Right atrium auricular region (tissue), 2 donors: ENCODE data around the gene RAPGEF6. TPM values are rescaled to one million over a fixed set of nuclear protein-coding genes. Genes with fewer than 3 reads are reported as not detected.

Experiments
- DNase-seq: peaks from one replicate; pipeline ENCODE4 v3.0.0-alpha.2; 2019; ENCODE audit warnings: low spot score
- H3K27ac ChIP-seq, 2 donors: fragments of 200-600 bp; sonication (generic); 1 replicate in 1 of 2; 2 replicates in 1 of 2; pipeline ENCODE4 v1.5.1; 2016 to 2019
- H3K27me3 ChIP-seq, 2 donors: fragments of 200-600 bp; sonication (generic); one replicate each; pipeline versions ENCODE4 v1.5.1 to v1.6.0; 2017 to 2019
- H3K36me3 ChIP-seq: fragments of 200-600 bp; sonication (generic); one replicate; pipeline ENCODE4 v1.5.1; 2016
- H3K4me1 ChIP-seq, 2 donors: fragments of 200-600 bp; sonication (generic); one replicate each; pipeline versions ENCODE4 v1.5.1 to v1.6.0; 2017 to 2019
- H3K4me3 ChIP-seq, 2 donors: fragments of 200-600 bp; sonication (generic); 1 replicate in 1 of 2; 2 replicates in 1 of 2; pipeline ENCODE4 v1.5.1; 2017 to 2019; ENCODE audit warnings: mild to moderate bottlenecking in 1 of 2, moderate library complexity in 1 of 2
- H3K9me3 ChIP-seq, 2 donors: fragments of 200-600 bp; sonication (generic); one replicate each; pipeline ENCODE4 v1.5.1; 2019
- CTCF ChIP-seq, 2 donors: fragments of 200-600 bp; sonication (generic); IDR thresholded peaks; one replicate each; pipeline ENCODE4 v1.5.1; 2019; ENCODE audit warnings: antibody characterized with exemption in 2 of 2
- total RNA-seq, 2 donors: library from RNA; depleted of rRNA; stranded (reverse); fragments of >200 nt; gene quantifications; one replicate each; pipeline ENCODE4 v1.1.0, GENCODE V29; 2016

RAPGEF6 gene
- total RNA-seq, 2 donors from 2014 or later = 10.0 to 14.0 TPM

GRCh38 chr5:131538177-131538593 lies 96.8 kb downstream of the RAPGEF6 start:
- no peak for TF ChIP-seq CTCF (IDR thresholded peaks at IDR 0.05)
- Histone ChIP-seq H3K36me3 (no peaks in the 10 kb centered on the region), H3K9me3 (no peaks in the 10 kb centered on the region), H3K4me3 (no peak overlapping the region), H3K4me1 (no peaks in the 10 kb centered on the region), H3K27me3 (no peaks in the 10 kb centered on the region), H3K27ac (no peak overlapping the region)
- no peak for DNase-seq

DNA sequence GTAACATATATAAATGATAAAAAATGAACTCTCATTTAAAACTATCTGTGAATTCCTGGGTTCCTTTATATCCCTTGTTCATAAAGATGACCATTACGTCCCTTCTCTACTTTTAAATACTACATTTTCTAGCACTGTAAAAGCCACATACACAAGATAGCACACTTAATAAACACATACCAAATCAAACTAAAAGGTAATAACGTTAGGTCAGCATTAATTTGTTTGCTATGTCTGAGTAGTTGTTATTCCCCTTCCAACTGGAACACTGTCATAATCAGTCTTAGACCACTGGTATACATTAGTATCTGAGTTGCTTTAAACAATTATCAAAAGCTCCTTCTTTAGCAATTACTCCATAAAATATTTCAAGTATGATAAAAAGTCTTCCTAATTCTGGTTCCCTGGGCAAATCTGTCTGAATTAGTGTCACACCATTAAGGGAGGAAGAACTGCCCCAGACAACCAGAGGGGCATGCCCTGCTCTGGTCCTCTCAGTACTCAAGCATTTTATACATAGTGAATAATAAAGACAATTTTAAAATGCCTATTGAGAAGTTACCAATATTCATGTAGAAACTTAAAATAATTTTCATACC lies 98.1 kb downstream of the RAPGEF6 start:
- H3K27ac ChIP-seq = no peak overlapping the region
- no peaks in the 10 kb centered on the region for H3K4me1 ChIP-seq
- H3K27me3 ChIP-seq = no peaks in the 10 kb centered on the region
- no peak overlapping the region for H3K4me3 ChIP-seq
- H3K36me3 ChIP-seq = no peaks in the 10 kb centered on the region
- H3K9me3 ChIP-seq = no peaks in the 10 kb centered on the region
- DNase-seq = no peak
- TF ChIP-seq CTCF (IDR thresholded peaks at IDR 0.05) = no peak

DNA sequence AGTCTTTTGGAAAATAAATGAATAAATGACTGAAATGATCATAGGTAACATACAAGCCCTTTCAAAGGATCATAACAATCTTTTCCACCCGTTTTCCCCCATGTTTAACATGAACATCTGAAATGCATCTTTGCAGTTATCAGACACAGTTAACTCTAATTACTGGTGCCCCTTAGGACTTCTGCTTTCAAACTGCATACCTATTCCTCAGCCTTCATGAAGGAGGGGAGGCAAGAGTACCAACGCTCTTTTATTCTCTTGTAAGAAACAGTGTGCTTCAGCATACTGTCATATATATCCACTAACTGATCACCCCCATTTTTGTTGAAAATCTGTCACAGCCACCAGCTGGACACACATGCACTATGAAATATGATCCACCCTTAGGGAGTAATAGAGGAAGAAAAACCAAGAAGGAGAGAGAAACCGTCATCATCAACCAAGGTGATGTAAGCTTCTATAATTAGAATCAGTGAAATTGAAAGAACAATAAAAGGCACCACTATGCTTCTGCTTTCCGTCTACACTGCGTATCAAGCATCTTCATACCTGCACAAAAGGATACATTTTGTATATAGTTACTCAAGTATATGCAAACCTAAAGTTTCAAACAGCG lies 98.7 kb downstream of the RAPGEF6 start:
- no peak overlapping the region for H3K27ac ChIP-seq
- no peak for TF ChIP-seq CTCF (IDR thresholded peaks at IDR 0.05)
- H3K9me3 ChIP-seq = no peaks in the 10 kb centered on the region
- DNase-seq = no peak
- no peaks in the 10 kb centered on the region for H3K27me3 ChIP-seq
- H3K4me3 ChIP-seq = no peak overlapping the region
- H3K36me3 ChIP-seq = no peaks in the 10 kb centered on the region
- peaks cover 0 to 4% of the 10 kb centered on the region in 2 donors for H3K4me1 ChIP-seq

DNA sequence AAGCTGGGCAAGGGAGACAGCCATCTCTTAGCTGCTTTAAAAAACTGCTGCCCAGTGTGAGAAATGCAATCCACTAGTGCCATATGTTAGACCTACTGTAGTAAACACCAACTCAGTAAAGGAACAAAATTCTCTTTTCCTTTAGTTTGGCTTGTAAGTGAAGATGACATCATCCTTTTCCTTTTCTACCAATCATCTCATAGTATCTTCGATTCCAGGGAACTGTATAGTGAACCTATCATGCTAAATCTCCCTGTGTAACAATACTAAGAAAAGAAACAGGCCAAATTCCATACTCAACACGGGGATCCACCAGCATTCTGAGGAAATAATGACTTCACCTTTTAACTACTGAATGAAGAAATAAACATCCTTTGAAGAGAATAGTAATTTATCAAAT lies 100.1 kb downstream of the RAPGEF6 start:
- H3K4me3 ChIP-seq = no peak overlapping the region
- H3K27me3 ChIP-seq = no peaks in the 10 kb centered on the region
- peaks cover 0 to 9% of the 10 kb centered on the region in 2 donors for H3K4me1 ChIP-seq
- H3K9me3 ChIP-seq = no peaks in the 10 kb centered on the region
- DNase-seq = no peak
- H3K36me3 ChIP-seq = no peaks in the 10 kb centered on the region
- TF ChIP-seq CTCF (IDR thresholded peaks at IDR 0.05) = no peak
- H3K27ac ChIP-seq = no peak overlapping the region

DNA sequence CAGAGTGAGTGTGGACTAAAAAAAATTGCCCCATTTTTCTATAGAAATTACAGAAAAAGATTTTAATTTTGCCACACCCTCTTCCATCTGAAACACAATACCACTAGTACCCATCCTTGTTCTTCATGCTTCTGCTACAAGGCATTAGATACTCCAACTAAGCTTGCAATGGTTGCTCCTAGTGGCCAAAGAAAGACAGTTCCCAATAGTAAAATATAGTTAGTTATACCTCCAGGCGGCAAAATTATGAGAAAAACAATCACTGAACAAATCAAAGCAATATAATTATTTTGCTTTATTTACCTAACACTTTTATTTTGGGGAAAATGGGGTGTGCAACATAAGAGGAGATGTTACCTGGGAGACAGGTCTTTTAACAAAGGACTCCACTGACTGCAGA lies 101.2 kb downstream of the RAPGEF6 start:
- no peaks in the 10 kb centered on the region for H3K27me3 ChIP-seq
- H3K9me3 ChIP-seq = no peaks in the 10 kb centered on the region
- no peak overlapping the region for H3K27ac ChIP-seq
- TF ChIP-seq CTCF (IDR thresholded peaks at IDR 0.05) = peak in 1 of 2 donors; percentile 34
- H3K4me3 ChIP-seq = no peak overlapping the region
- H3K36me3 ChIP-seq = no peaks in the 10 kb centered on the region
- peaks cover 0 to 9% of the 10 kb centered on the region in 2 donors for H3K4me1 ChIP-seq
- DNase-seq = no peak
